ENCODE data around the gene SYNRG.
A peak's percentile ranks its signal among the peaks of the same experiment; 100 is the strongest.

The SYNRG gene

GRCh38 chr17:37502009-37502936, 106.9 kb downstream of the SYNRG start:
- DNase-seq (ENCODE audit: low read depth), result no peak

- DNase-seq (ENCODE audit: low read depth), result no peak
Observed at GRCh38 chr17:37500378-37500777, 108.8 kb downstream of the SYNRG start.

GRCh38 chr17:37494971-37495370, 114.2 kb downstream of the SYNRG start:
- DNase-seq (ENCODE audit: low read depth), result no peak

DNA sequence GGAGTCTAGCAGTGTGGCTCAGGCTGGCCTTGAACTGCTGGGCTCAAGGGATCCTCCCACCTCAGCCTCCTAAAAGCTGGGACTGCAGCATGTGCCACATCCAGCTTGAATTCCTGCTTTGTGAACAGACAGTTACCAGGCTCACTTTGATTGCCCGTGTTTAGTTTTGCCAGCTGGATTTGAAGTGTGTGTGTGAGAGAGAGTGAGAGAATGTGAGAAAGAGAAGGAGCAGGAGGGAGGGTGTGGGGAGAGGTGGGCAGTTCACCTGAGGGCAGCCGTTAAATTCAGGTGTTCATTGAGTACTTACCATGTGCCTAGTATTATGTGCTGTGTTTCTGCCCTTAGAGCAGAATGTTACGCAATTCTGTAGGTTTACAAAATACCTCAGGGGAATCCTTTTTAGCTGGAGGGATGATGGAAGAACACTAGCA, 114.8 kb downstream of the SYNRG start:
- peak; percentile 22 for DNase-seq (ENCODE audit: low read depth)

GRCh38 chr17:37493249-37494027, 115.8 kb downstream of the SYNRG start:
- DNase-seq (ENCODE audit: low read depth), result peak; percentile 90

DNA sequence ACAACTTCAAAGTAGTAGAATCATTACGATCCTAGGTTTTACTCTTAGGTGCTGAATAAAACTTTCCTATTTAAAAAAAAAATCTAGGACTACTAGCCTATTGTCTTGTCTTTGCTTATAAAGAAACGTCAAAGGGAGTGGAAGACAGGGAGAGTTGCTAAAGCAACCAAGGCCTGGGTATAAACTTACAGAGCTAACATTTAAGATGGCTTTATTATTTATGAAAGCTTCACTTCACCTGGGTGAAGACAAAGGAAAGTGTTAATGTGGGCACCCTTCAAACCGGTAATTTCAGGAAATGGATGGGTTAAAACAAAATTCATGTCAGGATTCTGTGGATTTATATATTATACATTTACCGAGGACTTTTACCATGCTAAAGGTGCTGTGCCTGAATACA, 117.1 kb downstream of the SYNRG start:
- DNase-seq (ENCODE audit: low read depth), result no peak

DNA sequence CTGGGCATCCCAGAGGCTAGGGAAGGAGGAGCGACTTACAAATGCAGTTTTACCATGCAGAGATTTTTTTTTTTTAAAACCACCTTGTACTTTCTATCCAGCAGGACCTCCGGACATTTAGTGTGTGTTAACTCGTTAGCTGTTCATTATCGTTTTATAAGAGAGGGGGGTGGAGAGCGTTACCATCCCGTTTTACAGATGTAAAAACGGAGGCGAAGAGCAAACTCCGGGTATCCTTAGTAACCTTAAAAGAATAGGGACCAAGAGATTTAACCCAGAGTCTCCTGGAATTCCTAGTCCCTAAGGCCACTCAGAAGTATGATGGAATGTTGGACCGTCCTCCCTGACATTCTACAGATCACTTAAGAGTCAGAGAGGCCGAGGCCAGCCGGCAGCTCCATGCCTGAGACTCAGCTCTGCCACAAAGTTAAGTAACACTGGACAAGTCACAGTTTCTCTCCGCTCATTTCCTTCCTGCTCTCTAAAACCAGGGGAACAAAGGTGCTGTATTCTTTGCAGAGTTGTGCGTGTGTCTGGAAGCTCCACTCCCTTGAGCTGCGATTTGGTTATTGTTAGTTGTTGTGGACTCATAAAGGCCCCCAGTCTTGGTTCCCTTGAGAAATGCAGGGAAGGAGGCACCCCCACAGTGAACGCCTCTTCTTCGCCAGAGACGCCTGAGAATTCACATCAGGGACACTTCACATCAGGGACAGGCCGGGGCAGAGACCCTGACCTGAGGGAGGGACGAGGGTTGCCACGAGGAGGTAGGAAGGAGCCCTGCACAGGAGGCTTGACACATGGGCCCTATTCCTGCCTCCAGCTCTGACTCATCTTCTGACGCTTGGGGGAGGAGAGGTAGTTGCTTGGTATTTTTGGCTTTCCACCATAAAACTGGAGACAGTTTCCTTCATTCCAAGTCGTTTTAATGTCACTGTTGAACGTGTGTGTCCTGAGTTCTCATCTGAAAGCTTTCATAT, 118.3 kb downstream of the SYNRG start:
- peak; percentile 81 for DNase-seq (ENCODE audit: low read depth)

DNA sequence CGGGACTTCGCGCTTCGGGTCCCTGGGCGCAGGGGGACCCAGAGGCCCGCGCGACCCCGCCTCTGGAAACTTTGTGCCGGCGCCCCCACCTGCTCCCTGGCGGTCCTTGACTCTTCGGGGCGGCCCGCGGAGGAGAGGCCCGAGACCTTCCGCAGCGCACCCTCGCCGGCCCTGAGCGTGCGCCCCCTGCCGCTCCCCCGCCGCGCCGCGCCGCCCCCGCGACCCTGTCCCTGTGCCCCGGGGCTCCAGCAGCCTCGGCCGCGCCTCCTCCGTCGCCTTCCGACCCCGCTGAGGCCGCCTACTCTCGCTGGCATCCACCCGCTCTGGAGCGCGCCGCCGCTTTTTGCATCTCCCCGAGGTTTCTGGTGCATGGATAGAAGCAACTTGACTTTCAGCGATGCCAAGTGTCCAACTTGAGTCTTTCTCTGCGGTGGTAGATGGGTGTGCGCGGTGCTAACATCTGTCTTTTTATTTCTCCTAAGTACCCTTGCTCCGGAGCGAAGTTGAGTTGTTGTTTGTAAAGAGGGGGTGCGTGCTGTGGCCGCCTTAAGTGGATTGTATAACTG, 119.1 kb downstream of the SYNRG start:
- peak; percentile 53 for DNase-seq (ENCODE audit: low read depth)

DNA sequence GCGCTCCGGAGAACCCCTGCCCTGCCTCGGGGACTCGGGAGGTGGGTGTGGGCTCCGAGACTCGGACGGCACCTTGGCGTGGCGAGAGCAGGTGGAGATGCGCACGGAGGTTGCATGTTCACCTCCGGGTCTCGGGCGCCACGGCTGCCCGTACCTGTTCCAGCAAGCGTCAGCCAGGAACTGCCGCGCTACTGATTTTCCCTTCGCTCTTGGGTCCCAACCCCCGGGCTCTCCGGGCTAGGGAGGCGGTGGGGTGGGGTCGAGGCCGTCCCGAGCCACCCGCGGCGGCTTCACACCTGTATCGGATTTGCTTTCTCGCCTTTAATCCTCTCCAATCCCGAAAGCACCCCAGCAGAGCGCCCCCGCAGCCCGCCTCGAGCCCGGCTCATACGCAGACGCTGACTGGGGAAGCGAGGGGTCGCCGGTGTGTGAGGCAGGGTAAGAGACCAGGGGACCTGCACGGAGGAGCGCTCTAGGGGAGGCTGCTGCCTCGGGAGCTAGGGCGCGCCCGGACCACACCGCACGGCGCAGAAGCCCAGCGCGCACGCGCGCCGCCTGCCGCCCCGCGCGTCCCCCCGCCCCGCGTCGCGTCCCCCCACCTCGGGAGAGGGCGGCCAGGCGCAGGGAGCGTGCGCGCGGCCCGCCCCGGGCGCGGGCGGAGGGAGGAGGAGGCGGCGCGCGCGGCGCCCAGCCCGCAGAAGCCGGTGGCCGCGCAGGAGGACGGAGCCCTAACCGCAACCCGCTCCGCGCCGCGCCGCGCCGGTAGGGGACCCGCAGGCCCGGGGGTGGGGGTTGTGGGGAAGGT, 119.8 kb downstream of the SYNRG start, which contains the start of gene DUSP14:
DUSP14 (plus strand) TSS at position 695 of the 805 bp plus-strand sequence. CDS start 22,382 bp downstream, outside the sequence.
- DNase-seq (ENCODE audit: low read depth), result peak; percentile 83

DNA sequence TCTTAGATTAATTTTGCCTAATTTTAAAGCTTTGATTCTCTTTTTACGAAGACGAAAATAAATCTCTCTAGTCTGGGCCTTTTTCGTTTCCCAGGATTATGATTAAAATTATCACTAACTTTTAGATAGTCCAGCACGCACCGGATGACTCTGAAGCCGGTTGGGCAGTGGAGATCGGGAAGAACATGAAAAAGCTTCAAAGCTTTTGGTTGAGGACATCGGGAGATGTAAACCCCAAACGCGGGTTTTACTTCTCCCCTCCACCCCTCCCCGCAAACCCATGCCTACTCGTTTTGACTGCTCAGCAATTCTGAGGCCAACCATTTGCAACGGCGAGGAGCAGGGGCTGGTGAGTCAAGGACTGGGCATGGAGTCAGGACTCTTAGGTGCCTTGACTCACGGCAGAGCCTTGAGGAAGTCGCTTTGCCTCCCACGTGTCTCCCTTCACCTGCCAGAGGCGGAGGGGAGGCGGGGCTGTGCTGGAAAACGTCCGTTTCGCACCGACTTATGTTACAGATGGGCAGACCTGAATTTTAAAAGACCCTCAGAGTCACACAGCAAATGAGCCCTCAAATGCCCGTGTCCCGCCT, 120.5 kb downstream of the SYNRG start:
- DNase-seq (ENCODE audit: low read depth), result peak; percentile 92

GRCh38 chr17:37488009-37488604, 121.1 kb downstream of the SYNRG start:
- DNase-seq (ENCODE audit: low read depth), result peak; percentile 97

DNA sequence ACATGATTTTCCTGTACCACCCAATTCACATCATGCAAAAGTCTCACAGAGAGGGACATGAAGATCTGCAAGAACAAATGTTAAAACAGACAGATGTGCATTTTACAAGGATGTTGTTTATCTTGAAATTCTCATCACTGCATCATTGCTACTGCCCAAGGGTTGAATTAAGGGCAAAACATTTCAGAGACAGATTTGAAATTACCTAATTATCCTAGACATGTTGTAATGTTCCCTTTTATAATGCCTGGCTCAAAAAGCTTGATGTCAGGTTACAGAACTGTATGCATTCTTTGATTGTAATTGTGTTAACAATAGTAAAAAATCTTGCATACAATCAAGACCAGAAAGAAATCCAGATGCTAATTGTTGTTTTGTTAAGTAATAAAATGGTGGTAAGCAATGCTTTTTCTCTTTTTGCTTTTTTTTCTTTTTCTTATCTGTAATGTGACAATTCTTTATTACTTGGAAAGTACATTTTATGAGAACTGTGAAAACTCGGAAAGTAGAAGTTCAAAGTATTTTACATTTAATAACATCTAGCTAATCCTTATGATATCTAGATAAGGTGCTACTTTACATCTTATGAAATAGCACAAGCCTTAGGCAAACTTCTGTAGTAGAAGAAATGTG, 123.2 kb downstream of the SYNRG start:
- DNase-seq (ENCODE audit: low read depth), result peak; percentile 60

GRCh38 chr17:37483311-37484039, 125.7 kb downstream of the SYNRG start:
- peak; percentile 100 for DNase-seq (ENCODE audit: low read depth)

- peak; percentile 18 for DNase-seq (ENCODE audit: low read depth)
Observed at GRCh38 chr17:37481001-37481665, 128.1 kb downstream of the SYNRG start.

- no peak for DNase-seq (ENCODE audit: low read depth)
Observed at GRCh38 chr17:37480427-37480826, 128.8 kb downstream of the SYNRG start.

DNA sequence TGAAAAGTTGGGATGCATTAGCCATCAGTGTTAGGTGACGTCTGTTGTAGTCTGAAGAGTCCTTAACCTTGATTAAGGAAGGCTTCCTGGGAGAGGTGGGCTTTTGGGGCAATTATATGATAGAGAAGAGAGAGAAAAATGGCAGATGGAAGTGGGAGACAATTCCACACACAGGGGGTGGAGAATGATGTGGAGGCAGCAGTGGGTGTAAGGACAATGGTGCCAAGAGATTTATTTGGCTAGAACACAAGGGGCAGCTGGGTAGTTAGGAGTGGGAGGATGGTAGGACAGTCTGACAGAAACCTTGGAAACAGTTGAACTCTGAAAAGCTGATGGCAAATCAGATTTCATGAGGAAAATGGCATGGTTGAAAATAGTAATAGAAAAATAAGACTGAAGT, 130.2 kb downstream of the SYNRG start:
- DNase-seq (ENCODE audit: low read depth), result no peak

DNA sequence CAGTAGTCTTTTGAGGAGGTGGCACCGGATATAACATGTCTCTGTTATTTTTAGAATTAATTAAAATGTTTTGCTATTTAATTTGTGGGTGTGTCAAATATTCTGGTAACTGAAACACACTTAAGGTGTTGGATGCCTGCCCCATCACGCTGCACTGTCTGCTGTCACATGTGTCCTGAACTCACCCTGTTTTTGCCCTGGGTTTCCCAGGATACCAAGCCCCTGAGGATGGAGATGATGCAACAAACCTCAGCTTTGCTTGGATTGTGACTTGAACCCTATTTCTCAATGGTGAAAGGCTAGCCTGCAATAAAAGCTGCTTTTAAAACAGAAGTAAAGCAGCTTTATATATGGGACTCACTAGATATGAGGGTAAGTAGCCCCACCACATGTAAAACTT, 131.0 kb downstream of the SYNRG start:
- peak; percentile 94 for DNase-seq (ENCODE audit: low read depth)

Data from fibroblast of gingiva (primary cell).